ENCODE measurements around the gene TFEC. TPM values are rescaled to one million over a fixed set of nuclear protein-coding genes. Genes with fewer than 3 reads are reported as not detected.

TFEC gene
- total RNA-seq: 1 to 10 TPM; 3.1 to 5.1 TPM
- 1 to 10 TPM in 1 of 2 donors, under 1 TPM in 1; 0.52 to 1.7 TPM for polyA plus RNA-seq

DNA sequence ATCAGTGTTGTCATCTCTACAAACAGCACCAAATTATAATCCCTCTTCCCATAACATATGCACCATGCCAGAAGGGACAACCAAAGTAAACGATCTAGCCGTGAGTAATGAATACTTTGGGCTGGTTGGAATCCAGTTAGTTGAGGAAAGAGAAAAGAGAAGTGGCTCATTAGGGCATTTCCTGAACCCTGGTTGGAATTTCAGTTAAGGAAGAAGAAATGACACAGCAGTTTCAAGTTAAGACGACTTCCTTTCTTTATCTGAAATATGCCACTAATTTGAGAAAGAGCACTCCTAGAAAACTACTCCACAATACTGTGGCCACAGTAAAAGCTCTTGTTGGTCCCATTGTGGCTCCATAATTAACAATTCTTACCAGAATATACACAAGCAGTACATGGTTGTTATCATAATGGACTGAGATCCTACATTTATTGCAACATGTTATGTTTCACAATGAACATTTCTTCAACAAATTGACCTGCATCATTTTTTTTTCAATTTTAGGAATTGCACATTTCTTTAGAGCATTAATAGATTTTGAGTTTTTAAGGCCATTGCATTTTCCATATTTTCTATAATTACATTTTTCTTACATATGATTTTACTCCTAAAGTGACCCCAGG is at the start of gene TFEC:
TFEC (minus strand) TSS at position 113 of the 626 bp plus-strand sequence. CDS start 46,322 bp downstream, outside the sequence.
- Histone ChIP-seq H3K9me3 (ENCODE audit: control insufficient read depth in 4 of 4, low read length in 3 of 4) (no peaks in the 10 kb centered on the region), H3K4me3 (ENCODE audit: low read depth in 1 of 3, low read length in 3 of 3) (no peak within 1 kb of the TSS), H3K9ac (ENCODE audit: low read depth in 1 of 2, low read length in 2 of 2) (no peak within 1 kb of the TSS), H3K4me1 (ENCODE audit: control insufficient read depth in 4 of 4, insufficient read depth in 4 of 4, low read length in 3 of 4) (no peaks in the 10 kb centered on the region), H3K36me3 (ENCODE audit: control insufficient read depth in 4 of 4, insufficient read depth in 3 of 4, low read depth in 1 of 4, low read length in 3 of 4) (no peaks in the 10 kb centered on the region), H3K27ac (ENCODE audit: low read depth in 1 of 2, low read length in 2 of 2) (no peak within 1 kb of the TSS), H3K27me3 (ENCODE audit: control insufficient read depth in 4 of 4, insufficient read depth in 4 of 4, low read length in 3 of 4) (no peaks in the 10 kb centered on the region)
- no peak for TF ChIP-seq JUND (IDR thresholded peaks at IDR 0.05)
- TF ChIP-seq HNF4A (conservative IDR thresholded peaks at IDR 0.05): no peak
- TF ChIP-seq, protein P1, sequence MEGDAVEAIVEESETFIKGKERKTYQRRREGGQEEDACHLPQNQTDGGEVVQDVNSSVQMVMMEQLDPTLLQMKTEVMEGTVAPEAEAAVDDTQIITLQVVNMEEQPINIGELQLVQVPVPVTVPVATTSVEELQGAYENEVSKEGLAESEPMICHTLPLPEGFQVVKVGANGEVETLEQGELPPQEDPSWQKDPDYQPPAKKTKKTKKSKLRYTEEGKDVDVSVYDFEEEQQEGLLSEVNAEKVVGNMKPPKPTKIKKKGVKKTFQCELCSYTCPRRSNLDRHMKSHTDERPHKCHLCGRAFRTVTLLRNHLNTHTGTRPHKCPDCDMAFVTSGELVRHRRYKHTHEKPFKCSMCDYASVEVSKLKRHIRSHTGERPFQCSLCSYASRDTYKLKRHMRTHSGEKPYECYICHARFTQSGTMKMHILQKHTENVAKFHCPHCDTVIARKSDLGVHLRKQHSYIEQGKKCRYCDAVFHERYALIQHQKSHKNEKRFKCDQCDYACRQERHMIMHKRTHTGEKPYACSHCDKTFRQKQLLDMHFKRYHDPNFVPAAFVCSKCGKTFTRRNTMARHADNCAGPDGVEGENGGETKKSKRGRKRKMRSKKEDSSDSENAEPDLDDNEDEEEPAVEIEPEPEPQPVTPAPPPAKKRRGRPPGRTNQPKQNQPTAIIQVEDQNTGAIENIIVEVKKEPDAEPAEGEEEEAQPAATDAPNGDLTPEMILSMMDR (IDR thresholded peaks at IDR 0.05; ENCODE audit: low read depth, low read length, missing input control): no peak
- no peak for TF ChIP-seq FOXA1 (IDR thresholded peaks at IDR 0.05)
- TF ChIP-seq YY1 (IDR thresholded peaks at IDR 0.05): no peak
- TF ChIP-seq FOXA2 (IDR thresholded peaks at IDR 0.05): no peak
- no peak for TF ChIP-seq HNF4G (IDR thresholded peaks at IDR 0.05)
- no peak for TF ChIP-seq RAD21 (IDR thresholded peaks at IDR 0.05)
- TF ChIP-seq SP1 (IDR thresholded peaks at IDR 0.05): no peak
- TF ChIP-seq REST (IDR thresholded peaks at IDR 0.05): no peak
- TF ChIP-seq RXRA (IDR thresholded peaks at IDR 0.05): no peak
- no peak for TF ChIP-seq EGR1 (IDR thresholded peaks at IDR 0.05; ENCODE audit: low read depth in 2 of 2)
- TF ChIP-seq, protein P2, sequence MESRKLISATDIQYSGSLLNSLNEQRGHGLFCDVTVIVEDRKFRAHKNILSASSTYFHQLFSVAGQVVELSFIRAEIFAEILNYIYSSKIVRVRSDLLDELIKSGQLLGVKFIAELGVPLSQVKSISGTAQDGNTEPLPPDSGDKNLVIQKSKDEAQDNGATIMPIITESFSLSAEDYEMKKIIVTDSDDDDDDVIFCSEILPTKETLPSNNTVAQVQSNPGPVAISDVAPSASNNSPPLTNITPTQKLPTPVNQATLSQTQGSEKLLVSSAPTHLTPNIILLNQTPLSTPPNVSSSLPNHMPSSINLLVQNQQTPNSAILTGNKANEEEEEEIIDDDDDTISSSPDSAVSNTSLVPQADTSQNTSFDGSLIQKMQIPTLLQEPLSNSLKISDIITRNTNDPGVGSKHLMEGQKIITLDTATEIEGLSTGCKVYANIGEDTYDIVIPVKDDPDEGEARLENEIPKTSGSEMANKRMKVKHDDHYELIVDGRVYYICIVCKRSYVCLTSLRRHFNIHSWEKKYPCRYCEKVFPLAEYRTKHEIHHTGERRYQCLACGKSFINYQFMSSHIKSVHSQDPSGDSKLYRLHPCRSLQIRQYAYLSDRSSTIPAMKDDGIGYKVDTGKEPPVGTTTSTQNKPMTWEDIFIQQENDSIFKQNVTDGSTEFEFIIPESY (IDR thresholded peaks at IDR 0.05): no peak
- TF ChIP-seq TAF1 (conservative IDR thresholded peaks at IDR 0.05): no peak
- TF ChIP-seq ATF3 (IDR thresholded peaks at IDR 0.05): no peak
- TF ChIP-seq GABPA (IDR thresholded peaks at IDR 0.05 in 1 of 2, conservative IDR thresholded peaks at IDR 0.05 in 1 of 2): no peak
- 33% methylated on average over 3 of the region's 3 CpGs for WGBS
- no peak for DNase-seq (ENCODE audit: low spot score)

Measured in liver (tissue), 9 donors.